Activated CD8-positive, alpha-beta memory T cell treated with anti-CD3 and anti-CD28 coated beads, Interleukin-2, amount 10 ng/mL, durations not matched to agents 7 days and 5 days (primary cell): ENCODE measurements around the gene KDM4F. TPM values are rescaled to one million over a fixed set of nuclear protein-coding genes. Genes with fewer than 3 reads are reported as not detected.

Experiments
- ATAC-seq: fragments of 150-1000 bp; cut with Tn5 transposase; one replicate; pipeline ENCODE4 v1.10.0; 2021; ENCODE audit warnings: moderate library complexity
- CTCF ChIA-PET: fragments of 350-600 bp; sonication (Branson Sonifier 250); formaldehyde crosslinking; loops from one replicate; lab custom pipeline; 2021; ENCODE audit warnings: antibody characterized with exemption; lab: Charles Lee
- DNase-seq: peaks from one replicate; pipeline ENCODE4 v3.0.0-alpha.2; 2020
- H3K27ac Mint-ChIP-seq: one replicate; pipeline ENCODE4 v1.8.0; 2021; ENCODE audit warnings: mild to moderate bottlenecking, mixed read lengths
- H3K27me3 Mint-ChIP-seq: one replicate; pipeline ENCODE4 v1.8.0; 2021; ENCODE audit warnings: mixed read lengths
- H3K36me3 Mint-ChIP-seq: one replicate; pipeline ENCODE4 v1.8.0; 2021; ENCODE audit warnings: mild to moderate bottlenecking, mixed read lengths
- H3K4me1 Mint-ChIP-seq: one replicate; pipeline ENCODE4 v1.8.0; 2021; ENCODE audit warnings: mixed read lengths
- H3K4me3 Mint-ChIP-seq: one replicate; pipeline ENCODE4 v1.8.0; 2021; ENCODE audit warnings: mild to moderate bottlenecking, moderate library complexity, mixed read lengths
- H3K9me3 Mint-ChIP-seq: one replicate; pipeline ENCODE4 v1.8.0; 2022; ENCODE audit warnings: low read depth, mixed read lengths
- total RNA-seq, 2 experiments: library from RNA; stranded (reverse); gene quantifications; one replicate each; pipeline ENCODE4 v1.2.3, GENCODE V29; 2021

KDM4F gene
- total RNA-seq, 2 experiments from 2014 or later = not detected

- Mint-ChIP-seq H3K36me3 (peaks cover 13% of the 10 kb centered on the region), H3K27ac (peak overlapping the region; percentile 93), H3K4me1 (peaks cover 20% of the 10 kb centered on the region), H3K4me3 (peak overlapping the region; percentile 92), H3K27me3 (peaks cover 2% of the 10 kb centered on the region), H3K9me3 (no peaks in the 10 kb centered on the region)
- peak; percentile 89 for DNase-seq
- CTCF ChIA-PET = interaction anchor here (0.8 to 21.6 kb wide), 8 partner anchors 13 to 940 kb away, joined by 3 to 321 read pairs (median 6); partner anchors contain the start of genes CWC15, ENDOD1, KDM4D and PANX1
- peak; percentile 81 for ATAC-seq
Observed at GRCh38 chr11:95068549-95068948, 19.3 kb downstream of the KDM4F start.

- Mint-ChIP-seq H3K27me3 (no peaks in the 10 kb centered on the region), H3K36me3 (peaks cover 13% of the 10 kb centered on the region), H3K4me1 (peaks cover 20% of the 10 kb centered on the region), H3K9me3 (no peaks in the 10 kb centered on the region), H3K4me3 (no peak overlapping the region), H3K27ac (peak overlapping the region; percentile 31)
- CTCF ChIA-PET = interaction anchor here (0.6 to 21.6 kb wide), 14 partner anchors 10 to 698 kb away, joined by 3 to 321 read pairs (median 3); partner anchors contain the start of genes CWC15, ENDOD1 and KDM4D
- no peak for ATAC-seq
- DNase-seq = no peak
Observed at GRCh38 chr11:95070471-95070870, 21.2 kb downstream of the KDM4F start.

- Mint-ChIP-seq H3K4me1 (peaks cover 22% of the 10 kb centered on the region), H3K9me3 (no peaks in the 10 kb centered on the region), H3K27ac (no peak overlapping the region), H3K27me3 (no peaks in the 10 kb centered on the region), H3K36me3 (peaks cover 13% of the 10 kb centered on the region), H3K4me3 (no peak overlapping the region)
- CTCF ChIA-PET = interaction anchor here (1.0 to 21.6 kb wide), 5 partner anchors 11 to 449 kb away, joined by 3 to 321 read pairs (median 7); partner anchors contain the start of gene ENDOD1
- no peak for ATAC-seq
- DNase-seq = no peak
Observed at GRCh38 chr11:95072948-95073347, 23.7 kb downstream of the KDM4F start.

- DNase-seq (no peak), ATAC-seq (no peak)
- CTCF ChIA-PET = interaction anchor here (1.5 to 21.6 kb wide), 3 partner anchors 22 to 71 kb away, joined by 3 to 321 read pairs (median 258); partner anchors contain the start of gene ENDOD1
- Mint-ChIP-seq H3K27me3 (no peaks in the 10 kb centered on the region), H3K27ac (no peak overlapping the region), H3K9me3 (no peaks in the 10 kb centered on the region), H3K4me3 (no peak overlapping the region), H3K36me3 (peaks cover 7% of the 10 kb centered on the region), H3K4me1 (peaks cover 17% of the 10 kb centered on the region)
Observed at GRCh38 chr11:95074792-95075563, 25.8 kb downstream of the KDM4F start.

GRCh38 chr11:95076416-95076815 is 27.2 kb downstream of the KDM4F start:
- Mint-ChIP-seq H3K27me3 (no peaks in the 10 kb centered on the region), H3K27ac (no peak overlapping the region), H3K9me3 (no peaks in the 10 kb centered on the region), H3K4me1 (peaks cover 10% of the 10 kb centered on the region), H3K36me3 (no peaks in the 10 kb centered on the region), H3K4me3 (no peak overlapping the region)
- CTCF ChIA-PET = interaction anchor here (1.5 to 21.6 kb wide), 4 partner anchors 7 to 69 kb away, joined by 3 to 321 read pairs (median 165); partner anchors contain the start of genes ENDOD1 and SRSF8
- ATAC-seq = no peak
- DNase-seq = no peak

GRCh38 chr11:95076981-95077380 is 27.8 kb downstream of the KDM4F start:
- CTCF ChIA-PET = interaction anchor here (10.3 to 21.6 kb wide), 3 partner anchors 8 to 69 kb away, joined by 72 to 321 read pairs (median 258); partner anchors contain the start of genes ENDOD1 and SRSF8
- no peaks in the 10 kb centered on the region for H3K36me3 Mint-ChIP-seq
- ATAC-seq = no peak
- H3K27me3 Mint-ChIP-seq = no peaks in the 10 kb centered on the region
- H3K4me1 Mint-ChIP-seq = peaks cover 10% of the 10 kb centered on the region
- H3K27ac Mint-ChIP-seq = no peak overlapping the region
- no peak overlapping the region for H3K4me3 Mint-ChIP-seq
- no peaks in the 10 kb centered on the region for H3K9me3 Mint-ChIP-seq
- DNase-seq = no peak

GRCh38 chr11:95078526-95078925 is 29.3 kb downstream of the KDM4F start:
- ATAC-seq (no peak), DNase-seq (no peak)
- H3K27me3 Mint-ChIP-seq = no peaks in the 10 kb centered on the region
- no peak overlapping the region for H3K27ac Mint-ChIP-seq
- CTCF ChIA-PET = interaction anchor here (10.3 to 21.6 kb wide), 2 partner anchors 9 to 18 kb away, joined by 72 to 321 read pairs; partner anchors contain the start of genes ENDOD1 and SRSF8
- H3K4me1 Mint-ChIP-seq = peaks cover 10% of the 10 kb centered on the region
- no peak overlapping the region for H3K4me3 Mint-ChIP-seq
- no peaks in the 10 kb centered on the region for H3K36me3 Mint-ChIP-seq
- H3K9me3 Mint-ChIP-seq = no peaks in the 10 kb centered on the region

GRCh38 chr11:95081010-95081409 is 31.8 kb downstream of the KDM4F start:
- no peak overlapping the region for H3K4me3 Mint-ChIP-seq
- no peaks in the 10 kb centered on the region for H3K27me3 Mint-ChIP-seq
- peaks cover 26% of the 10 kb centered on the region for H3K4me1 Mint-ChIP-seq
- DNase-seq = no peak
- H3K27ac Mint-ChIP-seq = no peak overlapping the region
- H3K9me3 Mint-ChIP-seq = no peaks in the 10 kb centered on the region
- CTCF ChIA-PET = interaction anchor here (0.7 to 21.6 kb wide), 5 partner anchors 12 to 708 kb away, joined by 3 to 321 read pairs (median 6); partner anchors contain the start of genes ENDOD1, FAM76B and SRSF8
- no peaks in the 10 kb centered on the region for H3K36me3 Mint-ChIP-seq
- ATAC-seq = no peak

GRCh38 chr11:95081412-95081811 is 32.2 kb downstream of the KDM4F start:
- H3K27me3 Mint-ChIP-seq = no peaks in the 10 kb centered on the region
- CTCF ChIA-PET = interaction anchor here (0.7 to 21.6 kb wide), 5 partner anchors 12 to 708 kb away, joined by 3 to 321 read pairs (median 6); partner anchors contain the start of genes ENDOD1, FAM76B and SRSF8
- no peak overlapping the region for H3K4me3 Mint-ChIP-seq
- H3K4me1 Mint-ChIP-seq = peaks cover 26% of the 10 kb centered on the region
- H3K36me3 Mint-ChIP-seq = no peaks in the 10 kb centered on the region
- ATAC-seq = no peak
- DNase-seq = no peak
- H3K9me3 Mint-ChIP-seq = no peaks in the 10 kb centered on the region
- no peak overlapping the region for H3K27ac Mint-ChIP-seq

- H3K27me3 Mint-ChIP-seq = no peaks in the 10 kb centered on the region
- H3K36me3 Mint-ChIP-seq = no peaks in the 10 kb centered on the region
- CTCF ChIA-PET = interaction anchor here (1.4 to 21.6 kb wide), 3 partner anchors 14 to 70 kb away, joined by 4 to 321 read pairs (median 72); partner anchors contain the start of genes ENDOD1 and SRSF8
- H3K27ac Mint-ChIP-seq = no peak overlapping the region
- ATAC-seq (no peak), DNase-seq (no peak)
- H3K9me3 Mint-ChIP-seq = no peaks in the 10 kb centered on the region
- no peak overlapping the region for H3K4me3 Mint-ChIP-seq
- H3K4me1 Mint-ChIP-seq = peaks cover 25% of the 10 kb centered on the region
Observed at GRCh38 chr11:95082576-95083001, 33.4 kb downstream of the KDM4F start.

GRCh38 chr11:95084509-95084908 is 35.3 kb downstream of the KDM4F start:
- no peak overlapping the region for H3K4me3 Mint-ChIP-seq
- H3K27me3 Mint-ChIP-seq = no peaks in the 10 kb centered on the region
- H3K27ac Mint-ChIP-seq = peak overlapping the region; percentile 40
- H3K4me1 Mint-ChIP-seq = peaks cover 36% of the 10 kb centered on the region
- CTCF ChIA-PET = interaction anchor here (1.1 to 21.6 kb wide), 7 partner anchors 12 to 621 kb away, joined by 3 to 321 read pairs (median 4); partner anchors contain the start of genes ENDOD1 and SRSF8
- no peaks in the 10 kb centered on the region for H3K9me3 Mint-ChIP-seq
- DNase-seq = peak; percentile 69
- H3K36me3 Mint-ChIP-seq = no peaks in the 10 kb centered on the region
- peak; percentile 37 for ATAC-seq

GRCh38 chr11:95085117-95085816 is 36.0 kb downstream of the KDM4F start:
- Mint-ChIP-seq H3K27ac (no peak overlapping the region), H3K27me3 (no peaks in the 10 kb centered on the region), H3K4me3 (no peak overlapping the region), H3K9me3 (no peaks in the 10 kb centered on the region), H3K36me3 (no peaks in the 10 kb centered on the region), H3K4me1 (peaks cover 34% of the 10 kb centered on the region)
- DNase-seq = no peak
- CTCF ChIA-PET = interaction anchor here (1.1 to 21.6 kb wide), 8 partner anchors 11 to 620 kb away, joined by 3 to 321 read pairs (median 4); partner anchors contain the start of genes ENDOD1 and SRSF8
- no peak for ATAC-seq
